HCT116 (cell line): ENCODE results near the gene TFDP1.

Experiments used
- CTCF ChIP-seq, 3 experiments: fragments of 200-600 bp in 1 of 3; sonication (generic) in 1 of 3; IDR thresholded peaks in 2 of 3; conservative IDR thresholded peaks in 1 of 3; 2 replicates each; pipeline ENCODE4 v1.5.1; 2012 to 2017; ENCODE audit warnings: low read depth in 2 of 3, low read length in 2 of 3, antibody characterized with exemption in 1 of 3, borderline replicate concordance in 1 of 3, control low read depth in 1 of 3, mild to moderate bottlenecking in 1 of 3, mixed read lengths in 1 of 3, mixed run types in 1 of 3, moderate library complexity in 1 of 3; ENCODE audit not compliant: insufficient read depth in 1 of 3
- JUND ChIP-seq: IDR thresholded peaks from 2 replicates; pipeline ENCODE4 v1.6.1; 2012
- POLR2A ChIP-seq: IDR thresholded peaks from 2 replicates; pipeline ENCODE4 v1.7.0; 2011; ENCODE audit warnings: borderline replicate concordance; ENCODE audit not compliant: insufficient read depth, insufficient read length; ENCODE audit errors: extremely low read depth

- TF ChIP-seq POLR2A (no peak), CTCF (IDR thresholded peaks at IDR 0.05 in 2 of 3, conservative IDR thresholded peaks at IDR 0.05 in 1 of 3; ENCODE audit: borderline replicate concordance in 1 of 3, insufficient read depth in 1 of 3, low read depth in 2 of 3, low read length in 2 of 3) (no peak), JUND (no peak)
These were observed 63.7 kb downstream of the TFDP1 start for GRCh38 chr13:113648216-113648610.
